Measurements from ENCODE around the gene CASP8. TPM values are rescaled to one million over a fixed set of nuclear protein-coding genes. Genes with fewer than 3 reads are reported as not detected.

Gene CASP8
- polyA plus RNA-seq, 1 donor from 2014 or later = not detected

DNA sequence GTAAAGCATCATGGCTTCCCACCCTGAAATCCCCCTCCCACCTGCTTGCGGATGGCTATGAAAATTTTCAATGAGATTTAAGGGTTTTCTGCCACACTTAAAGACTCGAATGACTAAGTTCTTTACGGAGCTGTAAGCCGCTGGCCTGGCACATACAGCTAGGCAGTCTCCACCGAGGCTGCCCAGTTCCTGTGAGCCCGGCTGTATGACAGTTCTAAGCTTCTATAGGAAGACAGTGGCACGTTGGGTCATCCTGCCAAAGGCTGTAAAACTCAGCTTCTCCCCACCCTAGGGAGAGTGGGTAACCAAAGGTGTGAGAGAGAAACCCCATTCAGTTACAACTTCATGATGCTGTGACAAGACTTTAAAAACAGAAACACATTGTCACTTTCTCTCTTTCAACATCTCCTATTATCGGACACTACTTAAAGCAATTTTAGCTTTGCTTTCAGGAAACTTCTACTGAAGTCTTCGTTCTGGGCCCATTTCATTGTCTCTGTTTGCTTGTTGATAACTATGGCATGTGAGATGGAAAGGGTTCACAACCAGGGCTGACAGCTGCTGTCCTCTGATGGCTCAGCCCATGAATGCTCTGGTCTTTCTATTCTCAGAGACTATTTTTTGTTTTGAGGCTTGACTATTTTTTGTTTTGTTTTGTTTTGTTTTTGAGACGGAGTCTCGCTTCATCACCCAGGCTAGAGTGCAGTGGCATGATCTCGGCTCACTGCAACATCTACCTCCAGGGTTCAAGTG lies 7.1 kb downstream of the CASP8 start:
- H3K27ac ChIP-seq (ENCODE audit: low read length) = no peak overlapping the region
- H3K9me3 ChIP-seq (ENCODE audit: low read length) = no peaks in the 10 kb centered on the region
- H3K9me2 ChIP-seq (ENCODE audit: insufficient read depth, low read length) = no peaks in the 10 kb centered on the region
- H4K20me1 ChIP-seq (ENCODE audit: insufficient read depth) = no peaks in the 10 kb centered on the region
- no peaks in the 10 kb centered on the region for H3K36me3 ChIP-seq (ENCODE audit: insufficient read depth, low read length)
- no peaks in the 10 kb centered on the region for H3F3A ChIP-seq (ENCODE audit: insufficient read depth, low read length, poor library complexity, severe bottlenecking)
- H3K27me3 ChIP-seq (ENCODE audit: insufficient read depth, low read depth, low read length) = no peaks in the 10 kb centered on the region
- H3K9ac ChIP-seq (ENCODE audit: low read length) = no peak overlapping the region
- TF ChIP-seq, protein P1, sequence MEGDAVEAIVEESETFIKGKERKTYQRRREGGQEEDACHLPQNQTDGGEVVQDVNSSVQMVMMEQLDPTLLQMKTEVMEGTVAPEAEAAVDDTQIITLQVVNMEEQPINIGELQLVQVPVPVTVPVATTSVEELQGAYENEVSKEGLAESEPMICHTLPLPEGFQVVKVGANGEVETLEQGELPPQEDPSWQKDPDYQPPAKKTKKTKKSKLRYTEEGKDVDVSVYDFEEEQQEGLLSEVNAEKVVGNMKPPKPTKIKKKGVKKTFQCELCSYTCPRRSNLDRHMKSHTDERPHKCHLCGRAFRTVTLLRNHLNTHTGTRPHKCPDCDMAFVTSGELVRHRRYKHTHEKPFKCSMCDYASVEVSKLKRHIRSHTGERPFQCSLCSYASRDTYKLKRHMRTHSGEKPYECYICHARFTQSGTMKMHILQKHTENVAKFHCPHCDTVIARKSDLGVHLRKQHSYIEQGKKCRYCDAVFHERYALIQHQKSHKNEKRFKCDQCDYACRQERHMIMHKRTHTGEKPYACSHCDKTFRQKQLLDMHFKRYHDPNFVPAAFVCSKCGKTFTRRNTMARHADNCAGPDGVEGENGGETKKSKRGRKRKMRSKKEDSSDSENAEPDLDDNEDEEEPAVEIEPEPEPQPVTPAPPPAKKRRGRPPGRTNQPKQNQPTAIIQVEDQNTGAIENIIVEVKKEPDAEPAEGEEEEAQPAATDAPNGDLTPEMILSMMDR (IDR thresholded peaks at IDR 0.05; ENCODE audit: poor library complexity, severe bottlenecking) = no peak
- TF ChIP-seq POLR2AphosphoS5 (IDR thresholded peaks at IDR 0.05) (no peak), RAD21 (conservative IDR thresholded peaks at IDR 0.05) (no peak), EP300 (conservative IDR thresholded peaks at IDR 0.05; ENCODE audit: poor library complexity, severe bottlenecking) (no peak), MXI1 (conservative IDR thresholded peaks at IDR 0.05; ENCODE audit: poor library complexity, severe bottlenecking) (no peak), REST (IDR thresholded peaks at IDR 0.05; ENCODE audit: borderline replicate concordance) (no peak), EZH2 (IDR thresholded peaks at IDR 0.05; ENCODE audit: borderline replicate concordance, insufficient read depth, low read length, poor library complexity, severe bottlenecking) (no peak), SMC3 (conservative IDR thresholded peaks at IDR 0.05; ENCODE audit: poor library complexity) (no peak), TAF1 (IDR thresholded peaks at IDR 0.05; ENCODE audit: low read depth) (no peak)
- H2AFZ ChIP-seq (ENCODE audit: low read depth, low read length) = no peak overlapping the region
- H3K4me2 ChIP-seq (ENCODE audit: low read length) = no peak overlapping the region
- no peaks in the 10 kb centered on the region for H3K79me2 ChIP-seq (replicated peaks; ENCODE audit: insufficient read depth, low read length)
- no peak overlapping the region for H3K4me3 ChIP-seq (ENCODE audit: low read length)

GRCh38 chr2:201269764-201270163 lies 9.4 kb downstream of the CASP8 start:
- Histone ChIP-seq H4K20me1 (ENCODE audit: insufficient read depth) (no peaks in the 10 kb centered on the region), H2AFZ (ENCODE audit: low read depth, low read length) (no peak overlapping the region), H3K27ac (ENCODE audit: low read length) (no peak overlapping the region), H3K9me2 (ENCODE audit: insufficient read depth, low read length) (no peaks in the 10 kb centered on the region), H3K36me3 (ENCODE audit: insufficient read depth, low read length) (no peaks in the 10 kb centered on the region), H3K27me3 (ENCODE audit: insufficient read depth, low read depth, low read length) (no peaks in the 10 kb centered on the region), H3K4me2 (ENCODE audit: low read length) (no peak overlapping the region), H3F3A (ENCODE audit: insufficient read depth, low read length, poor library complexity, severe bottlenecking) (no peaks in the 10 kb centered on the region), H3K4me3 (ENCODE audit: low read length) (no peak overlapping the region), H3K9ac (ENCODE audit: low read length) (no peak overlapping the region), H3K9me3 (ENCODE audit: low read length) (no peaks in the 10 kb centered on the region), H3K79me2 (replicated peaks; ENCODE audit: insufficient read depth, low read length) (no peaks in the 10 kb centered on the region)
- no peak for TF ChIP-seq SMC3 (conservative IDR thresholded peaks at IDR 0.05; ENCODE audit: poor library complexity)
- no peak for TF ChIP-seq EP300 (conservative IDR thresholded peaks at IDR 0.05; ENCODE audit: poor library complexity, severe bottlenecking)
- TF ChIP-seq EZH2 (IDR thresholded peaks at IDR 0.05; ENCODE audit: borderline replicate concordance, insufficient read depth, low read length, poor library complexity, severe bottlenecking) = no peak
- TF ChIP-seq MXI1 (conservative IDR thresholded peaks at IDR 0.05; ENCODE audit: poor library complexity, severe bottlenecking) = no peak
- TF ChIP-seq TAF1 (IDR thresholded peaks at IDR 0.05; ENCODE audit: low read depth) = no peak
- no peak for TF ChIP-seq RAD21 (conservative IDR thresholded peaks at IDR 0.05)
- TF ChIP-seq REST (IDR thresholded peaks at IDR 0.05; ENCODE audit: borderline replicate concordance) = no peak

All from neural cell (in vitro differentiated cells).